GM13977 (cell line): ENCODE results near the gene HOOK2.

Source experiments
- DNase-seq: peaks from one replicate; pipeline ENCODE4 v3.0.0; 2012; ENCODE audit warnings: low spot score
- CTCF ChIP-seq: IDR thresholded peaks from 2 replicates; pipeline ENCODE4 v1.5.1; 2012; ENCODE audit warnings: mild to moderate bottlenecking, control low read depth; ENCODE audit not compliant: insufficient read depth; ENCODE audit errors: extremely low read depth, missing control alignments
- in situ Hi-C: fragments of 300-500 bp; cut with MboI; formaldehyde crosslinking; loops from one replicate; pipeline ENCODE4 v1.12.0; 2022; ENCODE audit warnings: low sequenced_read_pairs, low pct_unique_long_range_greater_than_20kb, mixed read lengths, inconsistent platforms; ENCODE audit not compliant: unreplicated experiment

HOOK2 gene

DNA sequence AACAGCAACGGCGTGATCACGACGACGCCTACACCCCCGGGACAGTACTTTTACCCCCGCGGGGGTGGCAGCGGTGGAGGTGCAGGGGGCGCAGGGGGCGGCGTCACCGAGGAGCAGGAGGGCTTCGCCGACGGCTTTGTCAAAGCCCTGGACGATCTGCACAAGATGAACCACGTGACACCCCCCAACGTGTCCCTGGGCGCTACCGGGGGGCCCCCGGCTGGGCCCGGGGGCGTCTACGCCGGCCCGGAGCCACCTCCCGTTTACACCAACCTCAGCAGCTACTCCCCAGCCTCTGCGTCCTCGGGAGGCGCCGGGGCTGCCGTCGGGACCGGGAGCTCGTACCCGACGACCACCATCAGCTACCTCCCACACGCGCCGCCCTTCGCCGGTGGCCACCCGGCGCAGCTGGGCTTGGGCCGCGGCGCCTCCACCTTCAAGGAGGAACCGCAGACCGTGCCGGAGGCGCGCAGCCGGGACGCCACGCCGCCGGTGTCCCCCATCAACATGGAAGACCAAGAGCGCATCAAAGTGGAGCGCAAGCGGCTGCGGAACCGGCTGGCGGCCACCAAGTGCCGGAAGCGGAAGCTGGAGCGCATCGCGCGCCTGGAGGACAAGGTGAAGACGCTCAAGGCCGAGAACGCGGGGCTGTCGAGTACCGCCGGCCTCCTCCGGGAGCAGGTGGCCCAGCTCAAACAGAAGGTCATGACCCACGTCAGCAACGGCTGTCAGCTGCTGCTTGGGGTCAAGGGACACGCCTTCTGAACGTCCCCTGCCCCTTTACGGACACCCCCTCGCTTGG is 16.9 kb upstream of the HOOK2 start:
- DNase-seq: peak; percentile 69
- in situ Hi-C loops: no loop called here
- no peak for TF ChIP-seq CTCF

DNA sequence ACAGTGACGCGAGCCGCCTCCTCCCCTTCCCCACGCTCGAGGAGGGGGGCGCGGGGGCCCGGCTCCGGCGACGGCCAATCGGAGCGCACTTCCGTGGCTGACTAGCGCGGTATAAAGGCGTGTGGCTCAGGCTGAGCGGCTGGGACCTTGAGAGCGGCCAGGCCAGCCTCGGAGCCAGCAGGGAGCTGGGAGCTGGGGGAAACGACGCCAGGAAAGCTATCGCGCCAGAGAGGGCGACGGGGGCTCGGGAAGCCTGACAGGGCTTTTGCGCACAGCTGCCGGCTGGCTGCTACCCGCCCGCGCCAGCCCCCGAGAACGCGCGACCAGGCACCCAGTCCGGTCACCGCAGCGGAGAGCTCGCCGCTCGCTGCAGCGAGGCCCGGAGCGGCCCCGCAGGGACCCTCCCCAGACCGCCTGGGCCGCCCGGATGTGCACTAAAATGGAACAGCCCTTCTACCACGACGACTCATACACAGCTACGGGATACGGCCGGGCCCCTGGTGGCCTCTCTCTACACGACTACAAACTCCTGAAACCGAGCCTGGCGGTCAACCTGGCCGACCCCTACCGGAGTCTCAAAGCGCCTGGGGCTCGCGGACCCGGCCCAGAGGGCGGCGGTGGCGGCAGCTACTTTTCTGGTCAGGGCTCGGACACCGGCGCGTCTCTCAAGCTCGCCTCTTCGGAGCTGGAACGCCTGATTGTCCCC is 16.1 kb upstream of the HOOK2 start, which contains the start of gene JUNB:
TSS of gene JUNB (plus strand) at position 142 of the 706 bp plus-strand sequence. CDS start at position 428, 286 bp downstream.
- in situ Hi-C loops: no loop called here
- no peak for TF ChIP-seq CTCF
- DNase-seq: peak; percentile 95

DNA sequence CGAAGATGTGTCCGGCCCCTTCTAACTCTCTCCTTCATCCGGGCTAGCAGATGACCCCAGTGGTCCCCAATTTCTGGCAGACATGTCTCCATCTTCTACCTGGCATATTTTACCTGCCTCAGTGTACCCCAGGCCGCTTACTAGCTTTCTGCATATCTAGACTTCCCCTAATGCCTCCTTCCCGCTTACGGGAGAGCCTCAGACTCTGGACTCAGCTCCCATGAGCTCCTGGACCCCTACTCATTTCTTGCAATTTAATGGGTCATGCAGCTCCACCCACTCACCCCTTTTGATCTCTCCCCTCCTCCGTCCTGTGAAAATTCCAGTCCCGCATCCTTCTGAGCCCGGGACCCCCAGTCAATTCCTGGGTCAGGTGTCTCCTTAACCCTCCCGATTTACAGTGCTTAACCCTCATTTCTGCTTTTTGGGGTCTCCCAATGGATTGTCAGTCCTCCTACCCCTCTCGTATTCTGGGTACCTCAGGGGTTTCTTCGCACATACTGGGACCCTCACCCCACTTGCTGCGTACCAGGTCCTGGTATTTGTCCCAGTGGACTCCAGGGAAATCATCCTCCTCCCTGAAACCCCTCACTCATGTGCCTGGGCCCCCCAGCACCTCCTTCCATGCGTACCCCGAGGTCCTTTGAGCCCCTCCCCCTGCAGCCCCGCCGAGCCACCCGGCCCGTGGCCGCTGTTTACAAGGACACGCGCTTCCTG is 15.4 kb upstream of the HOOK2 start:
- no peak for DNase-seq
- TF ChIP-seq CTCF: no peak
- in situ Hi-C loops: no loop called here

DNA sequence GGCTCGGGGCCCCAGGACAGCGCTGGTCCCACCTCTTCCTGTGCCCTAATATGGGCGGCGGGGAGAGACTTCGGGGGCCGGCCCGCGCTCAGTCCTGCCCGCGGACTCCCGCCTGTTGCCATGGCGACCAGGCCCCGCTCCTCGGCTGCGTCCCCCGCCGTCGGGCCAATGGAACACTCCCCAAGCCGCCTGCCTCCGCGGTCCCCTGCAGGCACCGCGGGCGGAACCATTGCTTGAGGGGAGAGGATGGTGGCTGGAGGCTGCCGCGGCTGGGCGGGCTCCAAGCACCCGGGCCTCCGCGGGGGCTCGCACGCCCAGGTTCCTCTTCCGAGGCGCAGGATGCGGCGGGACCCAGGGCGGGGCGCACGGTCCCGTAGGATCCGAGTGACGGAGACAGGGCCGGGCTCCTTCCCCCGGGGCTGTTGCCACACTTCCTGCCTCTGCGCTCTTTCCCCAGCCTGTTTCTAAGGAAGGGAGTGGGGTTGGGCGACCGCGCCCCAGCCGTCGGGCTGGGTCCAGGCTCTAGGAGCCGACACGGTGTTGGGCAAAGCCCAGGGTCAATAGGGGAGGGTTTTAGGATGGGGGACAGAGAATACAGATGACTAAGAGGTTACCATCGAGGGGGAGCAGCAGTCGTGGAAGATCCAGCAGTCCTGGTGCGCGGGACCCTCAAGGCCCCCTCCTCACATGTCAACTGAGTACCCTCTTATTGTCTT is 14.7 kb upstream of the HOOK2 start:
- TF ChIP-seq CTCF: no peak
- peak; percentile 98 for DNase-seq
- in situ Hi-C loops: no loop called here

GRCh38 chr19:12789098-12789903 is 13.9 kb upstream of the HOOK2 start:
- no peak for TF ChIP-seq CTCF
- no peak for DNase-seq
- in situ Hi-C loops: no loop called here

DNA sequence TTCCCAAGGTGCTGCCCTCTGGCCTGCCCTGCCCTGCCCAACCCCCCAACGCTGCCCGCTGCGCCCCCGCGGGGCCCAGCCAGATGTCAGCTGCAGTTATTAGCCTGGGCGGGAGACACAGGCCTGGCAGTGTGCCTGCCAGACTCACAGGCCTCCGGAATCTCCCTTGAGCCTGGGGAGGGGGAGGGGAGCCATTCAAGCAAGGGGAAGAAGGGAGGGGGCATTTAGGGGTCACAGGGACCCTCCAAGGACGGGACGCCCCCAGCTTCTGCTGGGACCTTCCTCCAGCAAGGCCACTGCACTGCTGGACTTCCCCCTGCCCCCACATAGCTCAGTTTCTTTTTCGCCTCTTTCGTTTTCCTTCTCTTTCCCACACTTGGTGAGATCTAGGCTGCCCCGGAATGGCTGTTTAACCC is 13.3 kb upstream of the HOOK2 start:
- peak; percentile 89 for DNase-seq
- peak; percentile 7 for TF ChIP-seq CTCF
- in situ Hi-C loops: no loop called here
